ENCODE data around the gene MTHFD2. TPM values are rescaled to one million over a fixed set of nuclear protein-coding genes. Genes with fewer than 3 reads are reported as not detected.

The MTHFD2 gene
- total and polyA plus RNA-seq, 2 of the 8 experiments (the other 6 are each of a cell fraction or from before 2014, with no cell fraction given): 99.5 to 291 TPM

DNA sequence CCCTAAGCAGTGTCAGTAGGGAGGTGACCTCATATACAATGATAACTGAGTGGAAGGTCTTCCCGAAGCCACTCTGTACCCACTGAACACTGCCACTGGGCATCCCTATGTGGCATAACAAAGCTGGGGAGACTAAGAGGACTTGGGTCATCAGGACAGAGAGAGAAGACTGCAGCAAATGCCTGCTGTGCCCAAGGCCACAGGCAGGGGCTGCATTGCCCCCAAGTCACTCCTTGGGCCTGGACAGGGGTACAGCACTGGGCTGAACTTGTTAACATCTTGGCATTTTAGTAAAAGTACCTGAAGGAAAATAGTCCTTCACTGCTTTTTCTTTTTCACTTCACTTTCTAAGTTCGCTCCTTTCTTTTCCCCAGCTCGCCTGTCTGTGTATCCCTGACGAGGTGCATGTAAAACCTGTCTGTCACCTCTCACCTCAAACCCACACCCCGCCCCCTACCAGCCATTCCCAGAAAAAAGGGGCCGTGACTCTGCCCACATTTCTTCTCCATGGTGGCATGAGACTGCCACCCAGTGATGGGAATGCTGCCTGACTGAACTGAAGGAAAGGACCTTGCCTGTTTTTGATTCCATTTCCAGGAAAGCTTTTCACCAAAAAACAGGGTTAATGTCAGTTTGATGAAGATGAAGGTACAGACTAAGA, 62.9 kb downstream of the MTHFD2 start (continued):
- TF ChIP-seq, protein P1, sequence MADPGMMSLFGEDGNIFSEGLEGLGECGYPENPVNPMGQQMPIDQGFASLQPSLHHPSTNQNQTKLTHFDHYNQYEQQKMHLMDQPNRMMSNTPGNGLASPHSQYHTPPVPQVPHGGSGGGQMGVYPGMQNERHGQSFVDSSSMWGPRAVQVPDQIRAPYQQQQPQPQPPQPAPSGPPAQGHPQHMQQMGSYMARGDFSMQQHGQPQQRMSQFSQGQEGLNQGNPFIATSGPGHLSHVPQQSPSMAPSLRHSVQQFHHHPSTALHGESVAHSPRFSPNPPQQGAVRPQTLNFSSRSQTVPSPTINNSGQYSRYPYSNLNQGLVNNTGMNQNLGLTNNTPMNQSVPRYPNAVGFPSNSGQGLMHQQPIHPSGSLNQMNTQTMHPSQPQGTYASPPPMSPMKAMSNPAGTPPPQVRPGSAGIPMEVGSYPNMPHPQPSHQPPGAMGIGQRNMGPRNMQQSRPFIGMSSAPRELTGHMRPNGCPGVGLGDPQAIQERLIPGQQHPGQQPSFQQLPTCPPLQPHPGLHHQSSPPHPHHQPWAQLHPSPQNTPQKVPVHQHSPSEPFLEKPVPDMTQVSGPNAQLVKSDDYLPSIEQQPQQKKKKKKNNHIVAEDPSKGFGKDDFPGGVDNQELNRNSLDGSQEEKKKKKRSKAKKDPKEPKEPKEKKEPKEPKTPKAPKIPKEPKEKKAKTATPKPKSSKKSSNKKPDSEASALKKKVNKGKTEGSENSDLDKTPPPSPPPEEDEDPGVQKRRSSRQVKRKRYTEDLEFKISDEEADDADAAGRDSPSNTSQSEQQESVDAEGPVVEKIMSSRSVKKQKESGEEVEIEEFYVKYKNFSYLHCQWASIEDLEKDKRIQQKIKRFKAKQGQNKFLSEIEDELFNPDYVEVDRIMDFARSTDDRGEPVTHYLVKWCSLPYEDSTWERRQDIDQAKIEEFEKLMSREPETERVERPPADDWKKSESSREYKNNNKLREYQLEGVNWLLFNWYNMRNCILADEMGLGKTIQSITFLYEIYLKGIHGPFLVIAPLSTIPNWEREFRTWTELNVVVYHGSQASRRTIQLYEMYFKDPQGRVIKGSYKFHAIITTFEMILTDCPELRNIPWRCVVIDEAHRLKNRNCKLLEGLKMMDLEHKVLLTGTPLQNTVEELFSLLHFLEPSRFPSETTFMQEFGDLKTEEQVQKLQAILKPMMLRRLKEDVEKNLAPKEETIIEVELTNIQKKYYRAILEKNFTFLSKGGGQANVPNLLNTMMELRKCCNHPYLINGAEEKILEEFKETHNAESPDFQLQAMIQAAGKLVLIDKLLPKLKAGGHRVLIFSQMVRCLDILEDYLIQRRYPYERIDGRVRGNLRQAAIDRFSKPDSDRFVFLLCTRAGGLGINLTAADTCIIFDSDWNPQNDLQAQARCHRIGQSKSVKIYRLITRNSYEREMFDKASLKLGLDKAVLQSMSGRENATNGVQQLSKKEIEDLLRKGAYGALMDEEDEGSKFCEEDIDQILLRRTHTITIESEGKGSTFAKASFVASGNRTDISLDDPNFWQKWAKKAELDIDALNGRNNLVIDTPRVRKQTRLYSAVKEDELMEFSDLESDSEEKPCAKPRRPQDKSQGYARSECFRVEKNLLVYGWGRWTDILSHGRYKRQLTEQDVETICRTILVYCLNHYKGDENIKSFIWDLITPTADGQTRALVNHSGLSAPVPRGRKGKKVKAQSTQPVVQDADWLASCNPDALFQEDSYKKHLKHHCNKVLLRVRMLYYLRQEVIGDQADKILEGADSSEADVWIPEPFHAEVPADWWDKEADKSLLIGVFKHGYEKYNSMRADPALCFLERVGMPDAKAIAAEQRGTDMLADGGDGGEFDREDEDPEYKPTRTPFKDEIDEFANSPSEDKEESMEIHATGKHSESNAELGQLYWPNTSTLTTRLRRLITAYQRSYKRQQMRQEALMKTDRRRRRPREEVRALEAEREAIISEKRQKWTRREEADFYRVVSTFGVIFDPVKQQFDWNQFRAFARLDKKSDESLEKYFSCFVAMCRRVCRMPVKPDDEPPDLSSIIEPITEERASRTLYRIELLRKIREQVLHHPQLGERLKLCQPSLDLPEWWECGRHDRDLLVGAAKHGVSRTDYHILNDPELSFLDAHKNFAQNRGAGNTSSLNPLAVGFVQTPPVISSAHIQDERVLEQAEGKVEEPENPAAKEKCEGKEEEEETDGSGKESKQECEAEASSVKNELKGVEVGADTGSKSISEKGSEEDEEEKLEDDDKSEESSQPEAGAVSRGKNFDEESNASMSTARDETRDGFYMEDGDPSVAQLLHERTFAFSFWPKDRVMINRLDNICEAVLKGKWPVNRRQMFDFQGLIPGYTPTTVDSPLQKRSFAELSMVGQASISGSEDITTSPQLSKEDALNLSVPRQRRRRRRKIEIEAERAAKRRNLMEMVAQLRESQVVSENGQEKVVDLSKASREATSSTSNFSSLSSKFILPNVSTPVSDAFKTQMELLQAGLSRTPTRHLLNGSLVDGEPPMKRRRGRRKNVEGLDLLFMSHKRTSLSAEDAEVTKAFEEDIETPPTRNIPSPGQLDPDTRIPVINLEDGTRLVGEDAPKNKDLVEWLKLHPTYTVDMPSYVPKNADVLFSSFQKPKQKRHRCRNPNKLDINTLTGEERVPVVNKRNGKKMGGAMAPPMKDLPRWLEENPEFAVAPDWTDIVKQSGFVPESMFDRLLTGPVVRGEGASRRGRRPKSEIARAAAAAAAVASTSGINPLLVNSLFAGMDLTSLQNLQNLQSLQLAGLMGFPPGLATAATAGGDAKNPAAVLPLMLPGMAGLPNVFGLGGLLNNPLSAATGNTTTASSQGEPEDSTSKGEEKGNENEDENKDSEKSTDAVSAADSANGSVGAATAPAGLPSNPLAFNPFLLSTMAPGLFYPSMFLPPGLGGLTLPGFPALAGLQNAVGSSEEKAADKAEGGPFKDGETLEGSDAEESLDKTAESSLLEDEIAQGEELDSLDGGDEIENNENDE (IDR thresholded peaks at IDR 0.05; ENCODE audit: insufficient replicate concordance, low read length): no peak
- TF ChIP-seq SP1 (IDR thresholded peaks at IDR 0.05; ENCODE audit: low read depth, low read length) (no peak), SP2 (IDR thresholded peaks at IDR 0.05; ENCODE audit: low read length) (no peak), KDM5A (IDR thresholded peaks at IDR 0.05; ENCODE audit: low read length) (no peak), HDAC2 (IDR thresholded peaks at IDR 0.05; ENCODE audit: borderline replicate concordance in 1 of 2, low read depth in 2 of 2, low read length in 2 of 2) (no peak)
- TF ChIP-seq, protein P2, sequence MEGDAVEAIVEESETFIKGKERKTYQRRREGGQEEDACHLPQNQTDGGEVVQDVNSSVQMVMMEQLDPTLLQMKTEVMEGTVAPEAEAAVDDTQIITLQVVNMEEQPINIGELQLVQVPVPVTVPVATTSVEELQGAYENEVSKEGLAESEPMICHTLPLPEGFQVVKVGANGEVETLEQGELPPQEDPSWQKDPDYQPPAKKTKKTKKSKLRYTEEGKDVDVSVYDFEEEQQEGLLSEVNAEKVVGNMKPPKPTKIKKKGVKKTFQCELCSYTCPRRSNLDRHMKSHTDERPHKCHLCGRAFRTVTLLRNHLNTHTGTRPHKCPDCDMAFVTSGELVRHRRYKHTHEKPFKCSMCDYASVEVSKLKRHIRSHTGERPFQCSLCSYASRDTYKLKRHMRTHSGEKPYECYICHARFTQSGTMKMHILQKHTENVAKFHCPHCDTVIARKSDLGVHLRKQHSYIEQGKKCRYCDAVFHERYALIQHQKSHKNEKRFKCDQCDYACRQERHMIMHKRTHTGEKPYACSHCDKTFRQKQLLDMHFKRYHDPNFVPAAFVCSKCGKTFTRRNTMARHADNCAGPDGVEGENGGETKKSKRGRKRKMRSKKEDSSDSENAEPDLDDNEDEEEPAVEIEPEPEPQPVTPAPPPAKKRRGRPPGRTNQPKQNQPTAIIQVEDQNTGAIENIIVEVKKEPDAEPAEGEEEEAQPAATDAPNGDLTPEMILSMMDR (IDR thresholded peaks at IDR 0.05; ENCODE audit: control extremely low read depth in 1 of 3, insufficient read depth in 1 of 3, low read depth in 1 of 3, low read length in 3 of 3): peak; percentile 61 to 86 (median 64)
